IMR-90 (cell line): Measurements from ENCODE around the gene SNRPD2. TPM values are rescaled to one million over a fixed set of nuclear protein-coding genes. Genes with fewer than 3 reads are reported as not detected.

Source experiments
- ATAC-seq: fragments of 200-7000 bp; cut with Tn5 transposase; 2 replicates; pipeline ENCODE4 v1.9.1; 2020; ENCODE audit warnings: low read depth, mild to moderate bottlenecking, moderate library complexity
- Bru-seq: library from RNA; stranded (reverse); fragments of 400-500 nt; gene quantifications from one replicate; lab custom pipeline; 2021; lab: Mats Ljungman, UMichigan
- BruChase-seq, 2 experiments: library from RNA; stranded (reverse); fragments of 400-500 nt; gene quantifications; one replicate each; lab custom pipeline; 2021; lab: Mats Ljungman, UMichigan
- BruUV-seq: library from RNA; stranded (reverse); fragments of 400-500 nt; replicated peaks from 2 replicates; lab custom pipeline; 2021; lab: Mats Ljungman, UMichigan
- CTCF ChIA-PET: fragments of 300-600 bp; formaldehyde crosslinking; extraction: SDS; loops from one replicate; lab custom pipeline; 2021; ENCODE audit warnings: antibody characterized with exemption; lab: Yijun Ruan, JAX
- POLR2A ChIA-PET: fragments of 300-600 bp; sonication (Branson Sonifier 250); formaldehyde crosslinking; loops from one replicate; lab custom pipeline; 2022; ENCODE audit warnings: antibody characterized with exemption; ENCODE audit not compliant: unreplicated experiment; lab: Charles Lee
- DNase-seq: peaks from one replicate; pipeline ENCODE4 v3.0.0; 2013
- H2AFZ ChIP-seq: replicated peaks from 2 replicates; pipeline ENCODE3; 2013; ENCODE audit warnings: low read length, mild to moderate bottlenecking; ENCODE audit not compliant: poor library complexity
- H2AK5ac ChIP-seq: 2 replicates; pipeline ENCODE4 v1.6.1; 2013; ENCODE audit warnings: low read depth, low read length, inconsistent platforms
- H2AK9ac ChIP-seq: replicated peaks from 2 replicates; pipeline ENCODE3; 2013; ENCODE audit warnings: mild to moderate bottlenecking, low read depth, low read length, moderate library complexity; ENCODE audit not compliant: poor library complexity
- H2BK120ac ChIP-seq: 2 replicates; pipeline ENCODE4 v1.6.1; 2013; ENCODE audit warnings: low read depth, low read length, inconsistent platforms
- H2BK15ac ChIP-seq: 3 replicates; pipeline ENCODE4 v1.6.1; 2013; ENCODE audit warnings: low read depth, low read length, inconsistent platforms
- H2BK20ac ChIP-seq: 2 replicates; pipeline ENCODE4 v1.6.1; 2013; ENCODE audit warnings: low read depth, mild to moderate bottlenecking, inconsistent platforms, low read length, moderate library complexity
- H2BK5ac ChIP-seq: 2 replicates; pipeline ENCODE4 v1.6.1; 2013; ENCODE audit warnings: mild to moderate bottlenecking, low read depth, low read length, inconsistent platforms; ENCODE audit not compliant: poor library complexity, severe bottlenecking
- H3K14ac ChIP-seq: replicated peaks from 2 replicates; pipeline ENCODE4 v1.6.1; 2013; ENCODE audit warnings: low read depth, low read length, inconsistent platforms
- H3K18ac ChIP-seq: 2 replicates; pipeline ENCODE4 v1.6.1; 2013; ENCODE audit warnings: low read depth, low read length, control low read depth
- H3K23ac ChIP-seq: 2 replicates; pipeline ENCODE4 v1.6.1; 2013; ENCODE audit warnings: low read depth, low read length, inconsistent platforms
- H3K27ac ChIP-seq: 2 replicates; pipeline ENCODE4 v1.5.1; 2013; ENCODE audit warnings: mild to moderate bottlenecking, control low read depth, low read length; ENCODE audit not compliant: insufficient read depth
- H3K27me3 ChIP-seq: 2 replicates; pipeline ENCODE4 v1.6.1; 2013; ENCODE audit warnings: low read length; ENCODE audit not compliant: control insufficient read depth, insufficient read depth
- H3K36me3 ChIP-seq: 2 replicates; pipeline ENCODE4 v1.6.1; 2013; ENCODE audit warnings: low read length, mixed read lengths; ENCODE audit not compliant: control insufficient read depth, insufficient read depth
- H3K4ac ChIP-seq: 2 replicates; pipeline ENCODE4 v1.6.1; 2013; ENCODE audit warnings: low read depth, low read length, inconsistent platforms
- H3K4me1 ChIP-seq: 2 replicates; pipeline ENCODE4 v1.6.1; 2013; ENCODE audit warnings: low read length, mixed read lengths; ENCODE audit not compliant: control insufficient read depth, insufficient read depth
- H3K4me2 ChIP-seq: 2 replicates; pipeline ENCODE4 v1.6.1; 2013; ENCODE audit warnings: low read depth, mild to moderate bottlenecking, control low read depth, low read length, moderate library complexity
- H3K4me3 ChIP-seq: 2 replicates; pipeline ENCODE4 v1.5.1; 2013; ENCODE audit warnings: low read depth, mild to moderate bottlenecking, control low read depth, low read length, moderate library complexity; ENCODE audit not compliant: insufficient read depth
- H3K56ac ChIP-seq: 2 replicates; pipeline ENCODE4 v1.6.1; 2013; ENCODE audit warnings: low read length, inconsistent platforms; ENCODE audit not compliant: insufficient read depth; ENCODE audit errors: extremely low read depth
- H3K79me1 ChIP-seq, 2 experiments: 2 replicates each; pipeline ENCODE4 v1.6.1; 2013; ENCODE audit warnings: low read length in 2 of 2, inconsistent platforms in 1 of 2, low read depth in 1 of 2
- H3K9ac ChIP-seq: 2 replicates; pipeline ENCODE4 v1.6.1; 2013; ENCODE audit warnings: low read depth, low read length, control low read depth
- H3K9me1 ChIP-seq: 2 replicates; pipeline ENCODE4 v1.6.1; 2013; ENCODE audit warnings: low read length, inconsistent platforms; ENCODE audit not compliant: insufficient read depth
- H3K9me3 ChIP-seq: 2 replicates; pipeline ENCODE4 v1.6.1; 2013; ENCODE audit warnings: low read length; ENCODE audit not compliant: control insufficient read depth, insufficient read depth
- H4K20me1 ChIP-seq: 2 replicates; pipeline ENCODE4 v1.6.1; 2013; ENCODE audit warnings: low read length, inconsistent platforms; ENCODE audit not compliant: insufficient read depth
- H4K5ac ChIP-seq: 2 replicates; pipeline ENCODE4 v1.6.1; 2013; ENCODE audit warnings: mild to moderate bottlenecking, low read depth, low read length, control low read depth
- H4K8ac ChIP-seq, 2 experiments: 2 replicates each; pipeline ENCODE4 v1.6.1; 2013; ENCODE audit warnings: low read depth in 2 of 2, low read length in 2 of 2, control low read depth in 1 of 2, inconsistent platforms in 1 of 2
- H4K91ac ChIP-seq: 2 replicates; pipeline ENCODE4 v1.6.1; 2013; ENCODE audit warnings: low read depth, low read length, inconsistent platforms; ENCODE audit not compliant: insufficient read depth
- BHLHE40 ChIP-seq: fragments of 150-350 bp; IDR thresholded peaks from 2 replicates; pipeline ENCODE4 v1.6.1; 2016; ENCODE audit warnings: mild to moderate bottlenecking, low read depth, low read length
- CEBPB ChIP-seq: IDR thresholded peaks from 2 replicates; pipeline ENCODE4 v1.6.1; 2012; ENCODE audit warnings: low read depth, low read length, improper control_type of control experiment
- ELK1 ChIP-seq: fragments of 150-350 bp; IDR thresholded peaks from 2 replicates; pipeline ENCODE4 v1.6.1; 2016; ENCODE audit warnings: low read depth, mild to moderate bottlenecking, low read length, moderate library complexity, borderline replicate concordance
- MAFK ChIP-seq: IDR thresholded peaks from 2 replicates; pipeline ENCODE4 v1.6.1; 2012; ENCODE audit warnings: low read depth, low read length, improper control_type of control experiment
- MXI1 ChIP-seq: IDR thresholded peaks from 2 replicates; pipeline ENCODE4 v1.6.1; 2012; ENCODE audit warnings: low read depth, mild to moderate bottlenecking, low read length, moderate library complexity, borderline replicate concordance
- POLR2A ChIP-seq: IDR thresholded peaks from 2 replicates; pipeline ENCODE4 v1.6.1; 2012; ENCODE audit warnings: mild to moderate bottlenecking, low read depth, low read length
- SMC3 ChIP-seq: fragments of 150-350 bp; IDR thresholded peaks from 2 replicates; pipeline ENCODE4 v1.6.1; 2016; ENCODE audit warnings: low read depth, mild to moderate bottlenecking, antibody characterized with exemption, low read length, moderate library complexity
- USF2 ChIP-seq: fragments of 150-350 bp; IDR thresholded peaks from 2 replicates; pipeline ENCODE4 v1.6.1; 2017; ENCODE audit warnings: mild to moderate bottlenecking, antibody characterized with exemption, low read length, low read depth
- WGBS, 2 experiments: methylation state at CpG; one replicate each; pipeline versions ENCODE4 v1.1.5 to v1.1.7; 2013; ENCODE audit warnings: missing lambda C conversion rate in 2 of 2; ENCODE audit not compliant: insufficient read length in 1 of 2; ENCODE audit errors: extremely low coverage in 2 of 2; 5-methylcytosine and 5-hydroxymethylcytosine counted together
- dilution Hi-C: fragments of 300-500 bp; cut with HindIII; formaldehyde crosslinking; loops from one replicate; pipeline ENCODE4 v1.14.3; 2018; ENCODE audit warnings: low sequenced_read_pairs; ENCODE audit not compliant: unreplicated experiment
- in situ Hi-C: fragments of 300-500 bp; cut with MboI; formaldehyde crosslinking; loops from 3 replicates; pipeline ENCODE4 v1.14.3; 2019; ENCODE audit warnings: low sequenced_read_pairs, inconsistent platforms, mixed read lengths
- intact Hi-C: fragments of 100-400 bp; cut with micrococcal nuclease; formaldehyde crosslinking; loops from 2 replicates; pipeline ENCODE4 v1.10.0; 2022
- long read RNA-seq: library from polyadenylated mRNA; unstranded; transcript quantifications from one replicate; pipeline ENCODE4 v2.0.0, GENCODE V29; 2021; ENCODE audit not compliant: unreplicated experiment
- polyA plus RNA-seq, 3 experiments: library from polyadenylated mRNA; depleted of rRNA; stranded (reverse); fragments of >200 nt; gene quantifications; 2 replicates each; pipeline ENCODE4 v1.2.3, GENCODE V29; 2012; ENCODE audit warnings: low replicate concordance in 1 of 3
- total RNA-seq: library from RNA; depleted of rRNA; stranded (reverse); fragments of >200 nt; gene quantifications from 2 replicates; pipeline ENCODE4 v1.2.3, GENCODE V29; 2012; rRNA removed
- TF ChIP-seq, protein P1 (sequence below): conservative IDR thresholded peaks from 2 replicates; pipeline ENCODE4 v1.5.1; 2012; ENCODE audit warnings: mild to moderate bottlenecking, low read depth, low read length, improper control_type of control experiment

SNRPD2 gene
- total RNA-seq, result 877 and 974 TPM in 2 replicates
- polyA plus RNA-seq (2012; rRNA removed), result 587 and 623 TPM in 2 replicates
- 388 and 831 TPM in 2 replicates for polyA plus RNA-seq (2012; cell fraction: cytosol; rRNA removed)
- polyA plus RNA-seq (2012; cell fraction: nucleus; rRNA removed; ENCODE audit: low replicate concordance), result 88.5 and 316 TPM in 2 replicates
- percentile 91 among the genes with signal in this experiment for Bru-seq, nascent RNA
- percentile 85 among the genes with signal in this experiment for BruChase-seq, experiment 1, labeled RNA remaining after a 6-hour chase
- BruChase-seq, experiment 2, labeled RNA remaining after a 2-hour chase, result percentile 85 among the genes with signal in this experiment
- long read RNA-seq, transcript SNRPD2-201 (3 exons, 901 nt), result major isoform, 147 of 223 reads
- long read RNA-seq, partial matches to known transcripts, result 19 of 223 reads
- long read RNA-seq, other reads (novel, unspliced or antisense), result 56 of 223 reads

DNA sequence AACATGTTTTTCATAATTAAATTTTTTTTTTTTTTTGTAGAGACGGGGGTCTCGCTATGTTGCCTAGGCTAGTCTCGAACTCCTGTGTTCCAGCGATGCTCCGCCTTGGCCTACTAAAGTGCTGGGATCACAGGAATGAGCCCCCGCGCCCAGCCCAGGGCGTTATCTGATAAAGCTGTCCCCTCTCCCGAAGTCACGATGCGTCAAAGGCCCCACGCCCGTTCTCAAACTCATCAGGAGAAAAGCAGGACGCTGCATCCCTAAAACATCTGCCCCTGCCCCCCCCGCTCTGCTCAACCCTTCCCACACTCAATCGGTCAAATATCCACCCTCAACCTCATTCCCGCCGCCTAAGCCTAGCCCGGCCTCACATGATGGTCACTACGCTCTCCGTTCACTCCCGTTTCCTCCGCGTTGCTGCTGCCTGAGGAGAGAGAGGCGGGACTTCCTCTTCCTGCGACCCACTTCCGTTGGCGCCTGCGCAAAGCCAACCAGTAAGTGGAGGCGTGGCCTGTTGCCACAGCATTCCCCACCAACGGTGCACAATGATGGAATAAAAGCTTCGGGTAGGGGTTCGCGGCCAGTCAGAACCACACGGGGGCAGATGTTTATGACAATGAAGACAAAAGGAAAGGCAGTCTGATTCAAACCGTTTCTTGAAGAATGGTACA lies at the start of gene SNRPD2:
Gene SNRPD2, minus strand, starts transcription at position 438 of the 671 bp plus-strand sequence. Its CDS starts 65 bp downstream, at position 373.
- H2BK20ac ChIP-seq, result no peak within 1 kb of the TSS
- no peak within 1 kb of the TSS for H2BK15ac ChIP-seq
- peak within 1 kb of the TSS; percentile 74 for H4K5ac ChIP-seq
- peak; percentile 95 for DNase-seq
- H4K91ac ChIP-seq, result peak within 1 kb of the TSS; percentile 64
- H3K23ac ChIP-seq, result peak within 1 kb of the TSS; percentile 85; the same call in 1 of the 2 replicates
- peak within 1 kb of the TSS; percentile 94 for H2AFZ ChIP-seq
- H3K27ac ChIP-seq, result peak within 1 kb of the TSS; percentile 83
- peak within 1 kb of the TSS; percentile 66 for H2BK5ac ChIP-seq
- H3K79me1 ChIP-seq, result peaks cover 16 to 42% of the 10 kb centered on the region in 2 experiments
- peak within 1 kb of the TSS; percentile 64 for H3K4ac ChIP-seq
- TF ChIP-seq BHLHE40 (0 out of 2 replicates have a peak, but pooled peaks have one; percentile 7), USF2 (peak; percentile 61; the same call in 1 of the 2 replicates), MXI1 (peak; percentile 80; the same call in 1 of the 2 replicates), POLR2A (peak; percentile 93), MAFK (no peak), SMC3 (peak; percentile 2; the same call in 1 of the 2 replicates), CEBPB (no peak), ELK1 (no peak)
- TF ChIP-seq, protein P1, sequence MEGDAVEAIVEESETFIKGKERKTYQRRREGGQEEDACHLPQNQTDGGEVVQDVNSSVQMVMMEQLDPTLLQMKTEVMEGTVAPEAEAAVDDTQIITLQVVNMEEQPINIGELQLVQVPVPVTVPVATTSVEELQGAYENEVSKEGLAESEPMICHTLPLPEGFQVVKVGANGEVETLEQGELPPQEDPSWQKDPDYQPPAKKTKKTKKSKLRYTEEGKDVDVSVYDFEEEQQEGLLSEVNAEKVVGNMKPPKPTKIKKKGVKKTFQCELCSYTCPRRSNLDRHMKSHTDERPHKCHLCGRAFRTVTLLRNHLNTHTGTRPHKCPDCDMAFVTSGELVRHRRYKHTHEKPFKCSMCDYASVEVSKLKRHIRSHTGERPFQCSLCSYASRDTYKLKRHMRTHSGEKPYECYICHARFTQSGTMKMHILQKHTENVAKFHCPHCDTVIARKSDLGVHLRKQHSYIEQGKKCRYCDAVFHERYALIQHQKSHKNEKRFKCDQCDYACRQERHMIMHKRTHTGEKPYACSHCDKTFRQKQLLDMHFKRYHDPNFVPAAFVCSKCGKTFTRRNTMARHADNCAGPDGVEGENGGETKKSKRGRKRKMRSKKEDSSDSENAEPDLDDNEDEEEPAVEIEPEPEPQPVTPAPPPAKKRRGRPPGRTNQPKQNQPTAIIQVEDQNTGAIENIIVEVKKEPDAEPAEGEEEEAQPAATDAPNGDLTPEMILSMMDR, result 0 out of 2 replicates have a peak, but pooled peaks have one; percentile 2
- WGBS, 2 experiments, result 1% methylated on average over 14 of the region's 36 CpGs; no CpG with 5 or more reads in 1 of the 2 experiments
- peaks cover 13% of the 10 kb centered on the region; the same call in 1 of the 2 replicates for H4K20me1 ChIP-seq
- peak within 1 kb of the TSS; percentile 30; the same call in 1 of the 2 replicates for H3K18ac ChIP-seq
- H3K56ac ChIP-seq, result peak within 1 kb of the TSS; percentile 64
- peak within 1 kb of the TSS; percentile 95 for H3K4me2 ChIP-seq
- BruUV-seq, result TSS peak; percentile 57
- H3K9me3 ChIP-seq, result no peaks in the 10 kb centered on the region
- in situ Hi-C loops, result no loop called here
- peaks cover 4% of the 10 kb centered on the region; the same call in 1 of the 2 replicates for H3K9me1 ChIP-seq
- peak within 1 kb of the TSS; percentile 83 for H3K14ac ChIP-seq
- no peak within 1 kb of the TSS for H2BK120ac ChIP-seq
- intact Hi-C loops, result loop anchor here (2.0 to 5.0 kb wide), 2 partner anchors 77 to 184 kb away; partner anchors contain the start of genes SIX5 and VASP
- peak within 1 kb of the TSS; percentile 89 for H3K9ac ChIP-seq
- peaks cover 21% of the 10 kb centered on the region for H3K36me3 ChIP-seq
- H2AK5ac ChIP-seq, result peak within 1 kb of the TSS; percentile 66
- peak; percentile 71 for ATAC-seq
- dilution Hi-C loops, result no loop called here
- peak within 1 kb of the TSS; percentile 92 for H2AK9ac ChIP-seq
- no peaks in the 10 kb centered on the region for H3K27me3 ChIP-seq
- H4K8ac ChIP-seq, result peak within 1 kb of the TSS; percentile 10 to 86
- H3K4me1 ChIP-seq, result peaks cover 4% of the 10 kb centered on the region
- POLR2A ChIA-PET, result interaction anchor here (0.6 to 1.4 kb wide), 3 partner anchors 26 to 77 kb away, joined by 4 to 6 read pairs (median 6); partner anchors contain the start of gene SIX5
- H3K4me3 ChIP-seq, result peak within 1 kb of the TSS; percentile 89
- CTCF ChIA-PET, result interaction anchor here (0.6 to 2.1 kb wide), 10 partner anchors 11 to 252 kb away, joined by 3 to 10 read pairs (median 4); partner anchors contain the start of gene FBXO46
